ENCODE results near the gene CYTH1.

DNA sequence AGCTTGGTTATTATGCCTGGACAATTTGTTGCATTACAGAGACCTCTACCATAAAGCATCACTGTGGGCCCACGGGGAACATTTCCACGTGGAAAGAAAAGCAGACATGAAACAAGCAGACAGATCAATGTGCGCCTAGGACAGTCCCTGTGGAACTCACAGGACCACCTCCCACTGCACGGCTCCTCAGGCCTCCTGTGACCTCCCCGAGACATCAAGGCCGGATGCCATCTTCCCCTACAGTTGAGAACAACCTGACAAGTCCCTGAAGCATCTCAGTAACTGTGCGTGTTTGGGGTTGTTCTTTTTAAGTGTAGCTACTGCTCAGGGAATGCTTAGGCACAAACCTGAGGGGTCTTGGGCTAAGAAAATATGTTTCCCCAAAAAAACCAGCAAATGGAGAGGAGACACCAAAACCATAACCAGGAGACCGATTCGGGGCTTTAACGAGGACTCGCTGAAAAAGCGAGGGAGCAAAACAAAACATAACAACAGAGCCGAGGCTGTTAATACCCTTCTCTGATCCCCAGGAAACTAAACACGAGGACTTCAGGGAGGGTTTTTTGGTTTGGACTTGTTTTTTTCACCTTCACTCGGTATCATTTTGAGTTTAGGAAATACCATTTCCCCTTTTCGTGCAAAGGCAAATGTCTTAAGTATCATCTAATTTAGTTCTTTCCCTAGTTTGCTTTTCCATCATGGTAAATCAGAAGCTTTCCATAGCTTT is 87.1 kb downstream of the CYTH1 start:
- no peak for TF ChIP-seq RAD21 (IDR thresholded peaks at IDR 0.05; ENCODE audit: low read depth)
- TF ChIP-seq YY1 (IDR thresholded peaks at IDR 0.05; ENCODE audit: low read depth) = no peak
- no peak for TF ChIP-seq EP300 (IDR thresholded peaks at IDR 0.05; ENCODE audit: borderline replicate concordance)
- TF ChIP-seq NFIC (IDR thresholded peaks at IDR 0.05) = no peak
- no peak for TF ChIP-seq EGR1 (IDR thresholded peaks at IDR 0.05)
- TF ChIP-seq CREB1 (IDR thresholded peaks at IDR 0.05; ENCODE audit: low read depth) = no peak
- TF ChIP-seq, protein P1, sequence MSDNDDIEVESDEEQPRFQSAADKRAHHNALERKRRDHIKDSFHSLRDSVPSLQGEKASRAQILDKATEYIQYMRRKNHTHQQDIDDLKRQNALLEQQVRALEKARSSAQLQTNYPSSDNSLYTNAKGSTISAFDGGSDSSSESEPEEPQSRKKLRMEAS (IDR thresholded peaks at IDR 0.05) = no peak
- TF ChIP-seq FOXM1 (IDR thresholded peaks at IDR 0.05; ENCODE audit: borderline replicate concordance, low read depth) = no peak
- TF ChIP-seq, protein P2, sequence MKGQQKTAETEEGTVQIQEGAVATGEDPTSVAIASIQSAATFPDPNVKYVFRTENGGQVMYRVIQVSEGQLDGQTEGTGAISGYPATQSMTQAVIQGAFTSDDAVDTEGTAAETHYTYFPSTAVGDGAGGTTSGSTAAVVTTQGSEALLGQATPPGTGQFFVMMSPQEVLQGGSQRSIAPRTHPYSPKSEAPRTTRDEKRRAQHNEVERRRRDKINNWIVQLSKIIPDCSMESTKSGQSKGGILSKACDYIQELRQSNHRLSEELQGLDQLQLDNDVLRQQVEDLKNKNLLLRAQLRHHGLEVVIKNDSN (IDR thresholded peaks at IDR 0.05) = no peak

Measured in Ishikawa (cell line).